ENCODE results near the gene KLHL29. TPM values are rescaled to one million over a fixed set of nuclear protein-coding genes. Genes with fewer than 3 reads are reported as not detected.

The KLHL29 gene
- total and polyA plus RNA-seq, 5 donors, result 1.7 to 4.0 (median 2.0) TPM

DNA sequence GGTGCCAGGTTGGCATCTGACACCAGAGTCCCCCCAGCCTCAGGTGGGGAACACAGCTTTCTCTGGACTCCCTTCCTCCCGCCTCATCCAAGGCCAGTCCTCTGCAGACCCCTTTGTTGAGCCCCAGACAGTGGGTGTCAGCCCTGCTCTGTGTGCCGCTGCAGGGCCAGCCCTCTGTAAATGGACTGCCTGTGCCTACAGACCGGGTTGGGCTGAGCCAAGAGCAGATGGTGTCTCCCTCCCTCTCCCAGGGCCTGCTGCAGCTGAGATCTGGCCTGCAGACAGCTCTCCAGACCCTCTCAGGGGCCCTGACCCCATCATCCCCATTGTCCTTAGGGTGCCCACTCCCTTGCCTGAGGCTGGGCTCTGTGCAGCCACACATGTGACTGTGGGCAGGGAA is 160.8 kb downstream of the KLHL29 start:
- ATAC-seq (no peak), DNase-seq (peak in 1 of 3 donors; percentile 38)
- Histone ChIP-seq H3K27me3 (ENCODE audit: control insufficient read depth, insufficient read depth) (no peaks in the 10 kb centered on the region), H3K9me3 (ENCODE audit: control insufficient read depth, low read length) (no peaks in the 10 kb centered on the region), H3K27ac (ENCODE audit: low read length) (no peak overlapping the region), H3K4me3 (ENCODE audit: low read length) (no peak overlapping the region), H3K4me1 (ENCODE audit: control insufficient read depth, insufficient read depth, low read length) (peaks cover 9% of the 10 kb centered on the region)
- intact Hi-C loops (cut with DNase I), result no loop called here
- 88% methylated on average over 3 of the region's 3 CpGs for WGBS

DNA sequence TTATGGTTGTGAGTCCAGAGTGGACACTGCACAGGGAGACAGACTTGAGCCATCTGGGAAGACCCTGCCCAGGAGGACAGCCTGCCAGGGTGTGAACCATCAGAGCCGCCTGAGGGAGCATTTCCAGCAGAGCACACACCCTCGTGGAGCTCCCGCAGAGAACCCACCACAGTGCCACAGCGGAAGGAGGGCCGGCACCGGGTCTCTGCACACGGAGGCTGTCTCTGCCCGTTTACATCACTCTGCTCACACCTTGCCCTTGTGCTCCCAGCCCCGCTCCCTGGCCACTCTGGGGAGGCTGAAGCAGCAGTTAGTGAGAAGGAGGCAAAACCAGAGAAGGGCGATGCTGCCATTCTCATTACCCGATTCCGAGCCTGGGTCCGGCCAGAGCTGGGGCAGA is 161.9 kb downstream of the KLHL29 start:
- peaks cover 5% of the 10 kb centered on the region for H3K4me1 ChIP-seq (ENCODE audit: control insufficient read depth, insufficient read depth, low read length)
- intact Hi-C loops (cut with DNase I), result no loop called here
- DNase-seq (peak in 1 of 3 donors; percentile 22), ATAC-seq (no peak)
- no peaks in the 10 kb centered on the region for H3K9me3 ChIP-seq (ENCODE audit: control insufficient read depth, low read length)
- WGBS, result 85% methylated on average over 13 of the region's 13 CpGs
- H3K27ac ChIP-seq (ENCODE audit: low read length), result no peak overlapping the region
- H3K27me3 ChIP-seq (ENCODE audit: control insufficient read depth, insufficient read depth), result no peaks in the 10 kb centered on the region
- H3K4me3 ChIP-seq (ENCODE audit: low read length), result no peak overlapping the region

DNA sequence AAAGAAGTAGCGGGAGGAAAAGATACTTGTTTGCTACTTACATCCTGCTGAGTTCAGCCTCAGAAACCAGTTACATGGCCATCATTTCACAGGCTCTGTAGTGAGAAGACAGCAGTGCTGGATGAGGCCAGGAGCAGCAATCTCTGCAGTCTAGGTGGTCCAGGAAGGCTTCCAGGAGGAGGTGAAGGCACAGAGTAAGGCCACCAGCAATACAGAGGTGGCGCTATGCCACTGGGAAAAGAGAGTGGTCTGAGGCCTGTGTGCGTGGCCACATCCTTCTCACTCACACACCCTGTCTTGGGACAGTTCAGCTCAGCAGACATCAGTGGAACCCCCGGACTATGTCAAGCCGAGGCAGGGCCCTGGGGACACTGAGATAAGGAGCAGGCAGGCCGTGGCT is 162.7 kb downstream of the KLHL29 start:
- H3K27ac ChIP-seq (ENCODE audit: low read length), result no peak overlapping the region
- H3K27me3 ChIP-seq (ENCODE audit: control insufficient read depth, insufficient read depth), result no peaks in the 10 kb centered on the region
- WGBS, result 64% methylated on average over 6 of the region's 6 CpGs
- H3K4me1 ChIP-seq (ENCODE audit: control insufficient read depth, insufficient read depth, low read length), result peaks cover 5% of the 10 kb centered on the region
- ATAC-seq, result no peak
- intact Hi-C loops (cut with DNase I), result no loop called here
- H3K9me3 ChIP-seq (ENCODE audit: control insufficient read depth, low read length), result no peaks in the 10 kb centered on the region
- DNase-seq, result peak in 1 of 3 donors; percentile 53
- H3K4me3 ChIP-seq (ENCODE audit: low read length), result no peak overlapping the region

DNA sequence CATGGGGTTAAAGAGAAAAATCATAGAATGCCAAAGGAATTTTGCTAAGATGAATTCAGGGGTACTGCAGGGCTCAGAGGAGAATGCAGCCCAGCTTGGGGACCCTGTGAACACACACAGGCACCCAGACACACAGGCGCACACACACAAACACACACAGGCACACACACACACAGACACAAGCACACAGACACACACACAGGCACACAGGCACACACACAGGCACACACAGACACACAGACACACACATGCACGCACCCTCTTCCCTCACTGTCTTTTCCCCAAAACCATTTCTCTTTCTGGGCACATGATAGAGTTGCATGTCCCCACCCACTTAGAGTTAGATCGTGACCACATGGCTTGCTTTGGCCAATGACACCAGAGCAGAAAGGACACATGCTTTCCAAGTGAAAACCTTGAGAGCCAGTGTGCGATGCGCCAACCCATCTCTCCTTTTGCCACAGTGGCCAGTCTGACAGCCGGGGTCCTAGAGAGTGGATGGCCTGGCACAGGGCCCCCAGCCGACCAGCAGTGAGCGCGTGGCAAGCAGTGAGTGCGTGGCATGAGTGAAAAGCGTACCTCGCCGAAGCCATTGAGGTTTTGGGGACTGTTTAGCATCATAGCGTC is 163.3 kb downstream of the KLHL29 start:
- DNase-seq (peak in 1 of 3 donors; percentile 55), ATAC-seq (no peak)
- Histone ChIP-seq H3K27ac (ENCODE audit: low read length) (no peak overlapping the region), H3K4me1 (ENCODE audit: control insufficient read depth, insufficient read depth, low read length) (peaks cover 5% of the 10 kb centered on the region), H3K4me3 (ENCODE audit: low read length) (no peak overlapping the region), H3K9me3 (ENCODE audit: control insufficient read depth, low read length) (no peaks in the 10 kb centered on the region), H3K27me3 (ENCODE audit: control insufficient read depth, insufficient read depth) (no peaks in the 10 kb centered on the region)
- WGBS, result 97% methylated on average over 14 of the region's 14 CpGs
- intact Hi-C loops (cut with DNase I), result no loop called here

DNA sequence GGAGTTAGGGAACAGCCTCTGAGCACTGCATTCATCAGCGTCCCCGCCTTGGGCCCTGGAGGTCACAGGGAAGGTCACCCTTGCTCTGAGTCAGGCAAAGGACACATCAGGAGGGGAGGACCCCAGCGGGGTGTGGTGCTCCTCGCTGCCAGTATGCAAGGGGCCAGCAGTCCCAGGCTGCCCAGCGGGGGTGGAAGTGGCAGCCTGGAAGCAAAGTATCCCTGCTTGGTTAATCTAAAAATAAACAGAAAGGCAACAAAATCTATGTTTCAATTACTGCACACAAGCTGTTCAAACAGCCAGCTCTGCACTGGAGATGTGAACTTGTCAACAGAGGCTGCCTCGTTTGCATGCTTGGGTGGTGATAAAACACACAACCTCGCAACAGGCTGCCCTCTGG is 164.1 kb downstream of the KLHL29 start:
- DNase-seq (peak in 1 of 3 donors; percentile 73), ATAC-seq (no peak)
- H3K27me3 ChIP-seq (ENCODE audit: control insufficient read depth, insufficient read depth), result no peaks in the 10 kb centered on the region
- no peaks in the 10 kb centered on the region for H3K9me3 ChIP-seq (ENCODE audit: control insufficient read depth, low read length)
- no peak overlapping the region for H3K27ac ChIP-seq (ENCODE audit: low read length)
- intact Hi-C loops (cut with DNase I), result no loop called here
- 73% methylated on average over 7 of the region's 7 CpGs for WGBS
- H3K4me1 ChIP-seq (ENCODE audit: control insufficient read depth, insufficient read depth, low read length), result peaks cover 5% of the 10 kb centered on the region
- no peak overlapping the region for H3K4me3 ChIP-seq (ENCODE audit: low read length)

DNA sequence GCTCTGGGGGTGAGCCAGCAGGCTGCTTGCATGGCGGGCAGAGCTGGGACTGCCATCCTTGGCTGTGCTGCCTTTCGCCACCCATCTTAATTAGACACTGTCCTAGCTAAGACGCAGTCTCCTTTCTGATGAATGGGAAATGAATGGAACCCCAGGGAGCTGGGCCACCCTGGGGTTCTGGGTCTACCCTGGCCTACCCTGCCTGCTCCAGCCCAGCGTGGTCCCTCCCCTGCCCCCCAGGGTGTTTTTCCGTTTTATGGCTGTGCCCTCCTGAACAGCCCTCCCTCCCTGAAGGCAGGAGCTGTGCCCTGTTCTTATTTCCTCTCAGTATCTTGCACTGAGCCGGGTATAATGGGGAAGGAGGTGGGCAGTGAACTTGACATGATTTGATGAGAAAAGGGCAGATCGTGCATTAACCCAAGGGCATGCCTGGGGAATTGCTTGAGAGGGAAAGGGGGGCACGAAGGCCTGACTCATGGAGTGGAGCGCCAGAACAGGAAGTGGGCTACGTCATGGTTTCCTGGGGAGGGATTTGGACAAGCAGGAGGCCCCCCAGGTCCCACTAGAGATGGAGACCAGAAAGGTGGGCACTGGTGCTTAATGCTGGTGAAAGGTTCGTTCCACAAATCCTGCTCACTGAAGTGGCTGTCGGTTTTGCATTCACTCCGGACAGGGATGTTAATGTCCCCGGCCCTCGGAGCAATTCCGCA is 165.0 kb downstream of the KLHL29 start:
- 66% methylated on average over 16 of the region's 16 CpGs for WGBS
- H3K4me1 ChIP-seq (ENCODE audit: control insufficient read depth, insufficient read depth, low read length), result peaks cover 5% of the 10 kb centered on the region
- peak in 1 of 2 donors; percentile 17 for ATAC-seq
- intact Hi-C loops (cut with DNase I), result no loop called here
- H3K4me3 ChIP-seq (ENCODE audit: low read length), result no peak overlapping the region
- H3K9me3 ChIP-seq (ENCODE audit: control insufficient read depth, low read length), result no peaks in the 10 kb centered on the region
- DNase-seq, result peak in 1 of 3 donors; percentile 22
- H3K27ac ChIP-seq (ENCODE audit: low read length), result no peak overlapping the region
- H3K27me3 ChIP-seq (ENCODE audit: control insufficient read depth, insufficient read depth), result no peaks in the 10 kb centered on the region

DNA sequence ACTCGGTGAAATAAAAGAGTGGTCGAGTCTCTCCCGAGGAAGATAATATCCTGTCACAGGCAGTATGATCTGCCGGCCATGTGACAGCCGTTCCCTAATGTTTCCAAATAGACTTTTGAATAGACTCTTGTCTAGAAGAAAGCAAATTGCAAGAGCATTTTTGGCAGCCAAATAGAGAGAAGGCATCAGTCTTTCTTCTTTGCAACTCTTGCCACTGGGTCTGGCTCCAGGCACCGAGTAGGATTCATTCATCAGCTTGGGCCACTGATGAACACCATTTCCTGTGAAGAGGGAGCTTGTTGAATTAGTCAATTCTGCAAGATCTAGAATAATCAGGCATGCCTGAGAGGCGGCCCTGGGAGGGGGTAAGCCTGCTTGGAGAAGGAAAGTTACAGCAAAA is 165.6 kb downstream of the KLHL29 start:
- Histone ChIP-seq H3K27ac (ENCODE audit: low read length) (no peak overlapping the region), H3K4me1 (ENCODE audit: control insufficient read depth, insufficient read depth, low read length) (peaks cover 5% of the 10 kb centered on the region), H3K9me3 (ENCODE audit: control insufficient read depth, low read length) (no peaks in the 10 kb centered on the region), H3K4me3 (ENCODE audit: low read length) (no peak overlapping the region), H3K27me3 (ENCODE audit: control insufficient read depth, insufficient read depth) (no peaks in the 10 kb centered on the region)
- WGBS, result 58% methylated on average over 7 of the region's 7 CpGs
- peak in 1 of 3 donors; percentile 41 for DNase-seq
- no peak for ATAC-seq
- intact Hi-C loops (cut with DNase I), result no loop called here

DNA sequence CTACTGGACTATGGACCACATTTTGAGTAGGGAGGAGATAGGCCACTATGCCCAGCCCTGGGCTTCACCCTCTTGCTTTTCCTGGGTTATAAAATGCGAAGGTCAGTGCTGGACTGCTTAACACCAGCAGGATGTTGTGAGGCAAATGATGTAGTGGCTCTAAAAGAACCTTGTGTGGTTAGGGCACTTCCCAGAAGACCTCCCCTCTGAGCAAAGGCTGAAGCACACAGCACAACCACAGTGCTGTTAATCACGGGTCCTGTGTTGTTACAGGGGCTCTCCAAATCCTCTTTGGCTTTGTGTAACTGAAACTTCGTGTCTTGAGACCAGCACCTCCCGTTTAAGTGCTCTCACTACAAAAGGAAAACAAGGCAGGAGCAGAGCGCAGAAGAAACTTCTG is 166.9 kb downstream of the KLHL29 start:
- no peak overlapping the region for H3K4me3 ChIP-seq (ENCODE audit: low read length)
- peaks cover 5% of the 10 kb centered on the region for H3K4me1 ChIP-seq (ENCODE audit: control insufficient read depth, insufficient read depth, low read length)
- DNase-seq (peak in 1 of 3 donors; percentile 24), ATAC-seq (no peak)
- intact Hi-C loops (cut with DNase I), result no loop called here
- no peaks in the 10 kb centered on the region for H3K27me3 ChIP-seq (ENCODE audit: control insufficient read depth, insufficient read depth)
- no peaks in the 10 kb centered on the region for H3K9me3 ChIP-seq (ENCODE audit: control insufficient read depth, low read length)
- WGBS, result 84% methylated on average over 5 of the region's 5 CpGs
- no peak overlapping the region for H3K27ac ChIP-seq (ENCODE audit: low read length)

DNA sequence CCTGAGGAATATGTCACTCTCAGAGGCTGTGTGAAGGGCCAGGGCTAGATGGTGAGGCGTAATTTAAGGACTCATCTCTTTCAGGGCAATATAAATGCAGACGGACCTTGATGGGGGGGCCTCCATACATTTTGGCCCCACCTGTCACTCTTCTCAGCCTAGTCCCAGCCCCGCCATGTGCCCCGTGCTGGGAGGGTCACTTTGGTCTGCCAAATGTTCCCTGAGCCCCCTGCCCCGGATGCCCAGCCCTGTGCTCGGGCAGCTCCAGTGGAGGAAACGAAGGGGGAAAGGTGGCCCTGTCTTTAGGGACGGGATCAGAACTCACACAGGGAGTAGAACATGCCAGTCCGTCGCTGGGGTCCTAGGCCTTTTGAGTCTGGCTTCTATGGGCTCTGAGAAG is 168.6 kb downstream of the KLHL29 start:
- intact Hi-C loops (cut with DNase I), result no loop called here
- Histone ChIP-seq H3K4me1 (ENCODE audit: control insufficient read depth, insufficient read depth, low read length) (peaks cover 5% of the 10 kb centered on the region), H3K4me3 (ENCODE audit: low read length) (no peak overlapping the region), H3K9me3 (ENCODE audit: control insufficient read depth, low read length) (no peaks in the 10 kb centered on the region), H3K27ac (ENCODE audit: low read length) (peak overlapping the region; percentile 3), H3K27me3 (ENCODE audit: control insufficient read depth, insufficient read depth) (no peaks in the 10 kb centered on the region)
- ATAC-seq, result no peak
- 90% methylated on average over 10 of the region's 10 CpGs for WGBS
- DNase-seq, result peak in 1 of 3 donors; percentile 42

DNA sequence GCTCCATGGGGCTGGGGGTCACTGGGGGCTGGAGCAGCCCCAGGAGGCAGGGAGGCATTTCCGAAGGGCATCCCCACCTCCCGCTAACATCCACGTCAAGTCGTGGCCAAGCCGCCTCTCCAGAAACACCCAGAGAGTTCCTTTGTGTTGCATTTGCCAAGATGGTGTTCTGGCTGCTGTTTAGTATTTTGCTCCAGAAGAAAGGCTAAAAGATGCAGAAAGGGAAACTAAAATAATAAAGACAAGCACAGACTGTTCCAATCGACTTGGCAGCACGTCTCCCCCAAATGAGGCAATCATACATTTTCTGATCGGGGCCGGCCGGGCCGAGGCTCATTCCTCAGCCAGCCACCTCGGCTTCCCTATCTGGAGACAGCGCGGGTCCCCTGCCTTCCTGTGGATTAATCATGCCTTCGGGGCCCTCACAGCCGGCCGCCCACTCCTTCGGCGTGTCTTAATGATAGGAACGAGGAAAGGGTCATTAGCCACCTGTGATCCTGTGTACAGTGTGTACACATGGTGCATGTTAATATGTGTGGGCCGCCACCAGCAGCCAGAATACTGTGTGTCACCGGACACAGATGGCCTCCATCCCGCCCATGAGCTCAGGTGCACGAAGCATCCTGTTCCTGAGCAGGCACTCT is 169.2 kb downstream of the KLHL29 start:
- no peak overlapping the region for H3K4me3 ChIP-seq (ENCODE audit: low read length)
- 63% methylated on average over 24 of the region's 24 CpGs for WGBS
- intact Hi-C loops (cut with DNase I), result no loop called here
- peak; percentile 75 to 83 for ATAC-seq
- peaks cover 2% of the 10 kb centered on the region for H3K4me1 ChIP-seq (ENCODE audit: control insufficient read depth, insufficient read depth, low read length)
- H3K27ac ChIP-seq (ENCODE audit: low read length), result peak overlapping the region; percentile 18
- peak; percentile 73 to 91 (median 83) for DNase-seq
- H3K27me3 ChIP-seq (ENCODE audit: control insufficient read depth, insufficient read depth), result no peaks in the 10 kb centered on the region
- H3K9me3 ChIP-seq (ENCODE audit: control insufficient read depth, low read length), result no peaks in the 10 kb centered on the region

DNA sequence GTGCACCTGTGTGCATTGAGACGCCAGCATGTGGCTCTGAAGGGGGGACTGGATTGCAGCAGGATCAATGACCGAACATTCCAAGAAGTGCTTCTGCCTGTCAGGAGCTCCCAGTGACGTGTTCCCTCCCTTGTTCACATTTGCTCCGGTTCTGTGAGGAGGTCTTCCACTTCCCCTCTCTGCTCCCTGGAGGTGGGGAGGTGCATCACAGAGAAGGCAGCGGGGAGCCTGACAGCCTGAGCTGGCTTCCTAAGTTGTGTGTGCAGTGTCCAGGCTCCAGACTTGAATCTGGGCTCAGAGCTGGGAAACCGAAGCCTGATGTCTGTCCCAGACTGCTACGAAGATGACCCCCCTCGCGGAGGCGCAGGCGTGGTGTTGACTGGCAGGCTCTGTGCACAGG is 171.0 kb downstream of the KLHL29 start:
- no peaks in the 10 kb centered on the region for H3K27me3 ChIP-seq (ENCODE audit: control insufficient read depth, insufficient read depth)
- no peak overlapping the region for H3K27ac ChIP-seq (ENCODE audit: low read length)
- intact Hi-C loops (cut with DNase I), result no loop called here
- no peaks in the 10 kb centered on the region for H3K9me3 ChIP-seq (ENCODE audit: control insufficient read depth, low read length)
- whole genome bisulfite sequencing, result 88% methylated on average over 11 of the region's 11 CpGs
- DNase-seq, result peak in 1 of 3 donors; percentile 34
- ATAC-seq, result no peak
- H3K4me3 ChIP-seq (ENCODE audit: low read length), result no peak overlapping the region
- H3K4me1 ChIP-seq (ENCODE audit: control insufficient read depth, insufficient read depth, low read length), result no peaks in the 10 kb centered on the region
